Measurements from ENCODE around the gene PLAU. TPM values are rescaled to one million over a fixed set of nuclear protein-coding genes. Genes with fewer than 3 reads are reported as not detected.

The PLAU gene
- total and polyA plus RNA-seq, 2 donors (not counting 3 experiments of a cell fraction or from before 2014, with no cell fraction given) = 23.6 to 34.9 TPM

- dilution Hi-C loops (cut with MboI; ENCODE audit: extremely low pct_ligation_motif_present, low sequenced_read_pairs) = no loop called here
- Histone ChIP-seq H3K79me2 (ENCODE audit: control insufficient read depth, insufficient read depth, low read length) (no peaks in the 10 kb centered on the region), H3K4me1 (ENCODE audit: control insufficient read depth, extremely low read depth, insufficient read depth, low read length) (peaks cover 14% of the 10 kb centered on the region), H3K36me3 (ENCODE audit: control insufficient read depth in 2 of 2, extremely low read depth in 1 of 2, insufficient read depth in 2 of 2, low read length in 2 of 2) (peaks cover under 1 to 12% of the 10 kb centered on the region in 2 experiments), H3K27ac (ENCODE audit: insufficient read depth, low read depth, low read length) (no peak overlapping the region), H3K4me2 (ENCODE audit: insufficient read depth, low read length) (no peak overlapping the region), H3K4me3 (replicated peaks in 1 of 3; ENCODE audit: insufficient read depth in 1 of 3, low read depth in 1 of 3, low read length in 3 of 3) (no peak overlapping the region), H3K9ac (replicated peaks; ENCODE audit: extremely low read depth, insufficient read depth, low read length) (no peak overlapping the region), H3K27me3 (ENCODE audit: control insufficient read depth in 2 of 2, insufficient read depth in 2 of 2, low read length in 2 of 2) (no peaks in the 10 kb centered on the region), H3K9me3 (replicated peaks; ENCODE audit: control insufficient read depth, insufficient read depth, low read length) (no peaks in the 10 kb centered on the region), H3K9me1 (replicated peaks; ENCODE audit: control insufficient read depth, extremely low read depth, insufficient read depth, low read length) (no peaks in the 10 kb centered on the region), H4K20me1 (replicated peaks; ENCODE audit: control insufficient read depth, extremely low read depth, insufficient read depth, low read length) (no peaks in the 10 kb centered on the region), H2AFZ (ENCODE audit: low read depth, low read length) (no peak overlapping the region)
- TF ChIP-seq GATA2 (IDR thresholded peaks at IDR 0.05; ENCODE audit: insufficient read depth, insufficient read length, low read depth, low read length) = no peak
- TF ChIP-seq EZH2 (IDR thresholded peaks at IDR 0.05; ENCODE audit: borderline replicate concordance, low read depth, low read length, severe bottlenecking) = no peak
- no peak for TF ChIP-seq POLR2AphosphoS5 (IDR thresholded peaks at IDR 0.05; ENCODE audit: insufficient read depth, low read depth, low read length)
- no peak for TF ChIP-seq MAX (IDR thresholded peaks at IDR 0.05; ENCODE audit: insufficient read depth, insufficient read length)
- no peak for TF ChIP-seq CTCF (IDR thresholded peaks at IDR 0.05; ENCODE audit: extremely low read depth in 1 of 2, insufficient read depth in 1 of 2, low read depth in 1 of 2, low read length in 2 of 2)
- no peak for TF ChIP-seq FOS (IDR thresholded peaks at IDR 0.05; ENCODE audit: borderline replicate concordance, insufficient read depth, low read length)
- TF ChIP-seq JUN (IDR thresholded peaks at IDR 0.05; ENCODE audit: borderline replicate concordance, insufficient read depth, insufficient read length, low read depth) = no peak
- TF ChIP-seq MYC (IDR thresholded peaks at IDR 0.05; ENCODE audit: low read depth, low read length) = no peak
- no peak for TF ChIP-seq POLR2A (IDR thresholded peaks at IDR 0.05; ENCODE audit: low read depth, low read length)
- no TSS peak for BruUV-seq (replicated peaks)
- ChIA-PET CTCF (interaction anchor here (0.8 to 2.4 kb wide), 6 partner anchors 9 to 21 kb away, joined by 3 to 8 read pairs (median 4); partner anchors contain the start of gene CAMK2G), POLR2A (no interaction called here)
- FAIRE-seq (no peak), DNase-seq (ENCODE audit: low read depth, low spot score) (no peak)
- intact Hi-C loops (cut with micrococcal nuclease) = no loop called here
These were observed 45.8 kb upstream of the PLAU start for GRCh38 chr10:73865107-73865458.
